GM18907 (cell line): ENCODE results near the gene CD55.
A peak's percentile ranks its signal among the peaks of the same experiment; 100 is the strongest.

Experiments used
- ATAC-seq: cut with Tn5 transposase; IDR thresholded peaks from one replicate; pipeline ENCODE4 v1.9.1; 2021; ENCODE audit warnings: mild to moderate bottlenecking, moderate library complexity; ENCODE audit not compliant: unreplicated experiment

The CD55 gene, protein sequence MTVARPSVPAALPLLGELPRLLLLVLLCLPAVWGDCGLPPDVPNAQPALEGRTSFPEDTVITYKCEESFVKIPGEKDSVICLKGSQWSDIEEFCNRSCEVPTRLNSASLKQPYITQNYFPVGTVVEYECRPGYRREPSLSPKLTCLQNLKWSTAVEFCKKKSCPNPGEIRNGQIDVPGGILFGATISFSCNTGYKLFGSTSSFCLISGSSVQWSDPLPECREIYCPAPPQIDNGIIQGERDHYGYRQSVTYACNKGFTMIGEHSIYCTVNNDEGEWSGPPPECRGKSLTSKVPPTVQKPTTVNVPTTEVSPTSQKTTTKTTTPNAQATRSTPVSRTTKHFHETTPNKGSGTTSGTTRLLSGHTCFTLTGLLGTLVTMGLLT

GRCh38 chr1:207321079-207321789, at the start of gene CD55:
Gene CD55 (plus strand): TSS chr1:207321678. CDS start chr1:207321766, 88 bp downstream.
- ATAC-seq = peak; percentile 95

DNA sequence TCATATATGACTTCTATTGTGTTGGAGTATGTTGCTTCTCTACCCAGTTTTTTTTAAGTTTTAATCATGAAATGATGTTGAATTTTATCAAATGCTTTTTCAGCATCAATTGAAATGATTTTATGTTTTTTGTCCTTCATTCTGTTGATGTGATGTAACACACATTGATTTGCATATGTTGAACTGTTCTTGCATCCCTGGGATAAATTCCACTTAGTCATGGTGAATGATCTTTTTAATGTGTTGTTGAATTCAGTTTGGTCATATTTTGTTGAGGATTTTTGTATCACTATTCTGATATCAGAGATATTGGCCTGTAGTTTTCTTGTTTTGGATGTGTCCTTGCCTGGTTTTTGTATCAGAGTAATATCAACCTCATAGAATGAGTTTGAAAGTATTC, 46.6 kb upstream of the CD55 start:
- ATAC-seq = no peak

- ATAC-seq = no peak
These were observed 45.0 kb upstream of the CD55 start for GRCh38 chr1:207276465-207276864.

DNA sequence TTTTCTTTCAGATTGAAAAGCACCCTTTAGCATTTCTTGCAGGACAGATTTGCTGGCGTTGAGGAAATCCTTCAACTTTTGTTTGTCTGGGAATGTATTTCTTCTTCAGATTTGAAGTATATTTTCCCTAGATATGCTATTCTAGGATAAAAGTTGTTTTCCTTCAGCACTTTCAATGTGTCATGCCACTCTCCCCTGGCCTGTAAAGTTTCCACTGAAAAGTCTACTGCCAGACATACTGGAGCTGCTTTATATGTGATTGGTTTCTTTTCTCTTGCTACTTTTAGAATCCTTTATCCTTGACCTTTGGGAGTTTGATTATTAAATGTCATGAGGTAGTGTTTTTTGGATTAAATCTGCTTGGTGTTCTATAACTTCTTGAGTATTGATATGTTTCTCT, 44.2 kb upstream of the CD55 start:
- ATAC-seq = no peak

DNA sequence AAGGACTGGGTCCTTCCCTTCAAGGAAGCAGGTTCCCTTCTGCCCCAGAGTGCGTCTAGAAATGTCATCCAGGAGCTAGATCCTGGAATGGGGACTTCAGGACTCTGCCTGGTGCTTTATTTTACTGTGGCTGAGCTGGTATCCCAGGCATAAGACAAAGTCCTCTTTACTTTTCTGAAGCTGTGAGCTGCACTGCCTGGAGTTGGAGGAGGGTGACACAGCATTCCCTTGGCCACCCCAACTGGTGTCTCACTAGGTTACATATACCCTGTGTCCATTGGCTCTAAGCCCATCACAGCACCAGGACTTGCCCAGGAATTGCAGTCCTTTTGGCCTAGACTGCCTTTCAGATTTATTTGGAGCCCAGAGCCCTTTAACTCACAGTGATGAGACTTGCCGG, 41.8 kb upstream of the CD55 start:
- ATAC-seq = no peak

GRCh38 chr1:207280706-207281105, 40.8 kb upstream of the CD55 start:
- ATAC-seq = no peak

GRCh38 chr1:207282058-207282457, 39.4 kb upstream of the CD55 start:
- no peak for ATAC-seq

DNA sequence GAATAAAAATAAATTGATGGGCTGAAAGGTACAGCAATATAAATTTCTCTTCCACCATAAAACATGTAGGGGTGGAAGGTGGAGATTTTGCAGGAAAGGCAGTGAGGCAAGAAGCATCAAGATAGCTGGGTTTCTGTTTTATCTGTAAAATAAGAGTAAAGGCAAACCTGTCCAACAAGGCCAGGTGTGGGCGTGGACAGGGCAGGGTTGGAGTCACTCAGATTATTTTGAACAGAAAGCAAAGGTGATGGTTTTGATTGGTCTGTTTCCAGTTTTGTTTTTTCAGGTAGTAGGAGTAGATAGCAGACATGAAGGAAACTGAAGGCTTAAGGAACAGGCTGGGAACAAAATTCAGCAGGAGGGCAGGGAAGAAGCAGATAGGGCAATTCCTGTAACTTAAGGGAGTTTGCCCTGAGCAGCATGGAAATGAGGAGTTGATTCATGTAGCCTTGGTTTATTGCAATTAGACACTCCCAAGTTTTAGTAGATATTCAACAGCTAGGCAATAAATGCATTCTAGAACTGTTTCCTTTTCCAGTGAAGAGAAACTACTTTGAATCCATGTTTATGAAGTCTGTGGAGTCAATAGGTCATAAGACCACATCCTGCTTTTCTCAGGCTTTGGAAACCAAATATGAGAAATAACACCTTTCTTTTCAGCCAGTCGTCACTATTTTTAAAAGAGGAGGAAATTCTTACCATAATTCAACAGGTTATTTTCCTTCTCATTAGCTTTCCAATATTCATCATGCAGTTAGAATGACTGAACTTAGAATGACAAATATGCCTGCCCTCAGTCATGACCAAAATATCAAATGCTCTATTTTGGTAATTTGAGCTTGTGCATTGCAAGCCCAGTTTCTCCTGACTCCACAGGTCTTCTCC, 38.7 kb upstream of the CD55 start:
- no peak for ATAC-seq

DNA sequence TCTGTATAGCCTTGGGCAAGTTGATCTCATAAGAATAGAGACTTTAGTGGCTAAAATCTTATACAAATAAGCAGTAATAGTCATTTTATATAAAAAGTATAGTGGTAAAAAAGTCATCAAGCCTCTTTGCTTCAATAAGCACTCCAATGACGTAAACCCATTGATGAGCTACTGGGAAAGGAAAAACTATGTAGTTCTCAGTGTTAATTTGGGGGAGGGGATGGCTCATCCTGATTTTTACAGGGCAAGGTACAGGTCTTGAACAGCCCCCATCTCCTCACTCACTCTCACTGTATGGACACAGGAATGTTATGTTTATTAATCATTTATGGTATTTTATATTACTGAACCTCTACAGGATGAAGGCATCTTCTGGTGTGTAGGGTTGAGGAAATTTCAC, 38.1 kb upstream of the CD55 start:
- no peak for ATAC-seq

DNA sequence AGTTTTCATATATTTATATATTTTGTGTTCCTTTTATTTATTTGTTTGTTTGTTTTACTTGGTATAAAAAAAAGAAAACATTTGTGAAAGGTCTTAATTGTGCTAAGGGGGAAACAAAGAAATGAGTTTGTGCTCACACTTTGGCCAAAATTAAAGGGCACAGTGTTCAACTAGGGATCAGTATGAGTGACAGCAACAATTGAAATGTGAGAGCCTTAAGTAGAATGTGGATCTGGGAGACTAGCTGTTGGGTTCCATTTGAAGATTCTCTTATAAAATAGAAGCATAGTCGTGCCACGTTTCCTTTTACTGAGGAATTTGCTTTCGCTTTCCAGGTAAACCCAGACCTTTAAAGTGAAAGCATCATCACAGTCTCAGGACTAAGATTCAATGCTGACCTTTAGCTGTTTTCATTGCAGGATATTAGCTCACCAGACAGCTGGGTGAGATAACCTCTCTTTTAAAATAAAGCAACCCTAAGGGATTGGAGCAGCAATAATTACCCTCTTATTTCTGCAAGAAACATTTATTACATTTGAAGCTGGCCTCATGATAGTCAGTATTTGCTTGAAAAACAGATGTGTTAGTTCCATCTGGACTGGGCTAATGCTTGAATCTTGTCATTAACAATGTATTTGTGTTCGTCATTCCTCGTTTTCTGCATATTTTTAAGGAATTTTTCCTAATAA, 37.1 kb upstream of the CD55 start:
- ATAC-seq = no peak

GRCh38 chr1:207286786-207287468, 34.6 kb upstream of the CD55 start:
- ATAC-seq = no peak

GRCh38 chr1:207288315-207288714, 33.2 kb upstream of the CD55 start:
- ATAC-seq = no peak

- ATAC-seq = no peak
These were observed 31.7 kb upstream of the CD55 start for GRCh38 chr1:207289756-207290155.

DNA sequence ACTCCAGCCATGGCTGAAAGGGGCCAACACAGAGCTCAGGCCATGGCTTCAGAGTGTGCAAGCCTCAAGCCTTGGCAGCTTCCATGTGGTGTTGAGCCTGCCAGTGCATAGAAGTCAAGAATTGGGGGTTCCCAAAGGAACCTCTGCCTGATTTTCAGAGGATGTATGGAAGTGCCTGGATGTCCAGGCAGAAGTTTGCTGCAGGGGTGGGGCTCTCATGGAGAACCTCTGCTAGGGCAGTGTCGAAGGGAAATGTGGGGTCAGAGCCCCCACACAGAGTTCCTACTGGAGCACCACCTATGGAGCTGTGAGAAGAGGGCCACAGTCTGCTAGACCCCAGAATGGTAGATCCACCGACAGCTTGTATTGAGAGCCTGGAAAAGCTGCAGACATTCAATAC, 29.8 kb upstream of the CD55 start:
- no peak for ATAC-seq

- no peak for ATAC-seq
These were observed 23.3 kb upstream of the CD55 start for GRCh38 chr1:207298186-207298585.

DNA sequence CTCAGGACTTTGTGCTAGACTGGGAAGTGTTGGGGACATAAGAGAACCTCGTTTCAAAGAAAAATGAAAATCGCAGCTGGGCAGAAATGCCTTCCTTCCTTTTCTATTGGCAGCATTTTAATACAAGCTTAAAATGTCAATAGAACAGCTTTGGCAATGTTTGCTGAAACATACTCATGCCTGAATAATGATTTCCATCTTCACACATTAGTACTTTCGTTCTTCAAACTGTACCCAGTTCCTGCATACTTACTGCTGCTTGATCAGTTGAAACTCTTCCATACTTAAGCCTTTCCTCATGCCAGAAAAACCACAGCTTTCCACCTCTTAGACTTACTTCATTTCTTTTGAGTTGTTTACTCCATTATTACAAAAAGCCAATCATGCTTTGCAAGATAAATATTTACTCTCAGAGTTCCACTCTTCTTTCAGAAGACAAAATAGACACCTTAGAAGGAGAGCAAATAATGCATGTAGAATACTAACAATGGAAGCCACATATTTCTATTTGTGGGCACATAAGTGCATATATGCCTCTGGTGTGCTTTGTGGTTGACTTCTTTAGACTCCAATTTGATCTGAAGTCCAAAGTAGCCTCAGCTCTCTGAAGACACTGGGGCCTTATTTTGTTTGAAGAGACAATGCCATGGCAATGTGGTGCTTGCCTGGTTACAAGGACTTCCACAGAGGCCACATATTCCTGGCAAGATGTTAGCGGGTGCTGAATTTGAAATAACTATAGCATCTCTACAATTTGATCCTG, 22.7 kb upstream of the CD55 start:
- no peak for ATAC-seq

DNA sequence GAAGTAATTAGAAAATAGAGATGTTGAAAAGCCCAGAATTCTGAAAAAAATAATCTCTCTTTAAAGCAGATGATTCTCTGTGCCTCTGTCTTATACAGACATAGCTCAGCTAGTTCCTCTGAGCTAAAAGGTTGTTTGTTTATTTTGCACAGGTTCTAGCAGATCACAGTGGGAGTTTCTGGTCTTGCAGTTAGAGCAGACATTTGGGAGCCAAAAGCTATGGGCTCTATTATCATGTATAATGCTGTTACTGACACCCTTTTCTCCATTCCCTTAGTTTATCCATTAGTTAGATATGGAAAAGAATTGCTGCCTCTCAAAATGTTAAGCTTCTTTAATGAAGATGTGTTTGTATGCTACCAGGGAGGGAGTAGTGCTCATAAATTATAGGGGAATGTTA, 20.5 kb upstream of the CD55 start:
- no peak for ATAC-seq

- ATAC-seq = no peak
These were observed 18.7 kb upstream of the CD55 start for GRCh38 chr1:207302618-207303393.
